ENCODE results near the gene SP4. TPM values are rescaled to one million over a fixed set of nuclear protein-coding genes. Genes with fewer than 3 reads are reported as not detected.
A peak's percentile ranks its signal among the peaks of the same experiment; 100 is the strongest.

The SP4 gene
- total RNA-seq, 6 donors from 2014 or later: 2.4 to 19.3 (median 9.5) TPM

DNA sequence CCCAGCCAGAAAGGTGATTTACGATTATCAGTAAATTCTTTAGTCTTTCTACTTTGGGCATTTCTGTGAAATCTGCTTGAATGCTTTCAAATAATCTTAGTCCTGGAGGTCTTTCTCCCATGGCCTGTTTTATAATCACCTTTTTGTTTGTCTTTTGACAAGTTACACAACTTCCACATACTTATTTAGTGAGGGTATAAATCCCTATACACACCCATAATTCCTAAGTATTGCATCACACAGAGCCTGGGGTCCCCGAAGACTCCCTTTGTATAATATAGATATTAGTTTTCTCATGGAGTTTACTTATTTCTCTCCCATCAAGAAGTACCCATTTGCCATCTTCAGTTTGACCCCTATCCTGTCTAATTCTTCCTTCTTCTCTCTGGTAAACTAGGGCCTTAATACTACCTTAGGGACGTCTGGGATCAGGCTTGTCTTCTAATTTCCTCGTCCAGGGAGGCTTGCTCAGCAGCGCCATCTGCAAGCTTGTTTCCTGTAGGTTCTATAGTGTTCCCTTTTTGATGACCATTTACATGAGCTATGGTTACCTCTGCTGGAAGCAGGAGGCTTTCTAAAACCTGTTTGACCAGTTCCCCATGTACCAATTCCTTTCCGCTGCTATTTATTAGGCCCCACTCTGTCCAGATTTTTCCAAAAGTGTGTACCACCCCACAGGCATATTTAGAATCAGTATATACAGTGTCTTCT is 123.1 kb downstream of the SP4 start:
- ATAC-seq (ENCODE audit: low FRiP score in 2 of 2): no peak
- Histone ChIP-seq H3K27me3 (no peaks in the 10 kb centered on the region), H3K4me3 (no peak overlapping the region), H3K36me3 (no peaks in the 10 kb centered on the region), H3K27ac (no peak overlapping the region), H3K9me3 (no peaks in the 10 kb centered on the region), H3K4me1 (no peaks in the 10 kb centered on the region)
- no peak for TF ChIP-seq POLR2AphosphoS5 (IDR thresholded peaks at IDR 0.05)
- no peak for TF ChIP-seq EP300 (IDR thresholded peaks at IDR 0.05)
- TF ChIP-seq, protein P1, sequence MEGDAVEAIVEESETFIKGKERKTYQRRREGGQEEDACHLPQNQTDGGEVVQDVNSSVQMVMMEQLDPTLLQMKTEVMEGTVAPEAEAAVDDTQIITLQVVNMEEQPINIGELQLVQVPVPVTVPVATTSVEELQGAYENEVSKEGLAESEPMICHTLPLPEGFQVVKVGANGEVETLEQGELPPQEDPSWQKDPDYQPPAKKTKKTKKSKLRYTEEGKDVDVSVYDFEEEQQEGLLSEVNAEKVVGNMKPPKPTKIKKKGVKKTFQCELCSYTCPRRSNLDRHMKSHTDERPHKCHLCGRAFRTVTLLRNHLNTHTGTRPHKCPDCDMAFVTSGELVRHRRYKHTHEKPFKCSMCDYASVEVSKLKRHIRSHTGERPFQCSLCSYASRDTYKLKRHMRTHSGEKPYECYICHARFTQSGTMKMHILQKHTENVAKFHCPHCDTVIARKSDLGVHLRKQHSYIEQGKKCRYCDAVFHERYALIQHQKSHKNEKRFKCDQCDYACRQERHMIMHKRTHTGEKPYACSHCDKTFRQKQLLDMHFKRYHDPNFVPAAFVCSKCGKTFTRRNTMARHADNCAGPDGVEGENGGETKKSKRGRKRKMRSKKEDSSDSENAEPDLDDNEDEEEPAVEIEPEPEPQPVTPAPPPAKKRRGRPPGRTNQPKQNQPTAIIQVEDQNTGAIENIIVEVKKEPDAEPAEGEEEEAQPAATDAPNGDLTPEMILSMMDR (IDR thresholded peaks at IDR 0.05): no peak
- no peak for TF ChIP-seq POLR2A (IDR thresholded peaks at IDR 0.05)
- DNase-seq: peak in 1 of 2 donors; percentile 31
- 66 to 69% methylated on average over 6 of the region's 6 CpGs for WGBS, 2 donors

DNA sequence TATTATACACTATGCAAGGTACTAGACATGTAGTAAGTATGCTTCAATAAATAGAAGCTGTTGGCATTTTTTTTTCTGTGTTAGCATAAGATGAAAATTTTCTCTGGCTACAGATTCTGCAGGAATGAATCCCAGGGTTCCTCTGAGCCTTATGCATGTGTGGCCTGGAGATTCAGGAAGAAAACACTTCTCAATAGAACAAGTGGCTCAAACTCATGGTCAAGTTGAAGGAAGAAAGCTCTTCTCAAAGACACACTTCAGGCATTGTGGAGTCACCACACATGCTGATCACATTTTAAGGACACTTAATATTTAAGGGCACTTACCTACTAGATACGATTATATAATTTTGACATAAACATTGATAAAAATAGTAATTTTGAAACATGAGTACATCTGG is 134.5 kb downstream of the SP4 start:
- DNase-seq (no peak), ATAC-seq (ENCODE audit: low FRiP score in 2 of 2) (no peak)
- WGBS, 2 donors: 71 to 83% methylated on average over 1 of the region's 1 CpG

More for the DNA sequence above, 134.5 kb downstream of the SP4 start:
- peak in 1 of 4 donors; percentile 38 for TF ChIP-seq EP300 (IDR thresholded peaks at IDR 0.05)
- TF ChIP-seq POLR2AphosphoS5 (IDR thresholded peaks at IDR 0.05): no peak
- Histone ChIP-seq H3K4me3 (no peak overlapping the region), H3K36me3 (no peaks in the 10 kb centered on the region), H3K9me3 (no peaks in the 10 kb centered on the region), H3K4me1 (no peaks in the 10 kb centered on the region), H3K27ac (no peak overlapping the region), H3K27me3 (no peaks in the 10 kb centered on the region)

Small RNAs within 50 kb of the gene (small RNA-seq; reads per million reads assigned to genes)
- gene MIR1183 (0 reads per million in 4 donors), gene RNU1-15P (0 reads per million in 4 donors)

Other genes starting within 250 kb of the SP4 start
- gene DNAH11, start 115.0 kb downstream of the SP4 start, total RNA-seq: 10 to 100 TPM in 4 of 6 donors, 1 to 10 TPM in 2; 4.2 to 45.5 (median 12.0) TPM